A549 (cell line): Measurements from ENCODE around the gene LDLRAP1. TPM values are rescaled to one million over a fixed set of nuclear protein-coding genes. Genes with fewer than 3 reads are reported as not detected.
A peak's percentile ranks its signal among the peaks of the same experiment; 100 is the strongest.

Experiments
- ATAC-seq, 2 experiments: fragments of 200-7000 bp in 1 of 2; fragments of >200 bp in 1 of 2; cut with Nextera tagmentation in 1 of 2; cut with Tn5 transposase in 1 of 2; 3 replicates each; pipeline versions ENCODE4 v1.8.0 to v1.9.1; 2018 to 2020; ENCODE audit warnings: mild to moderate bottlenecking in 1 of 2, moderate library complexity in 1 of 2
- CTCF ChIA-PET: fragments of 300-600 bp; sonication (Branson Sonifier 250); formaldehyde crosslinking; extraction: SDS; loops from one replicate; lab custom pipeline; 2021; ENCODE audit warnings: antibody characterized with exemption, inconsistent platforms; lab: Yijun Ruan, JAX
- POLR2A ChIA-PET: fragments of 350-600 bp; formaldehyde crosslinking; extraction: SDS; loops from one replicate; lab custom pipeline; 2021; ENCODE audit warnings: antibody characterized with exemption, inconsistent platforms; lab: Yijun Ruan, JAX
- DNase-seq, 2 experiments: peaks; one replicate each; pipeline versions ENCODE4 v3.0.0 to v3.0.0-alpha.2; 2011 to 2016; ENCODE audit warnings: low read depth in 1 of 2, low spot score in 1 of 2
- FAIRE-seq: peaks from 2 replicates; lab custom pipeline; 2011; peaks lifted over from hg19 to GRCh38; lab: Jason Lieb, UNC
- H3K27ac ChIP-seq, 2 experiments: fragments of >200 bp; sonication (Bioruptor Twin); formaldehyde crosslinking; 3 replicates each; pipeline ENCODE4 v1.5.1; 2016 to 2017
- H3K4me1 ChIP-seq: fragments of >200 bp; sonication (Bioruptor Twin); formaldehyde crosslinking; 3 replicates; pipeline ENCODE4 v1.6.1; 2016
- H3K4me2 ChIP-seq: fragments of >200 bp; sonication (Bioruptor Twin); formaldehyde crosslinking; 3 replicates; pipeline ENCODE4 v1.6.1; 2016
- H3K4me3 ChIP-seq: fragments of >200 bp; sonication (Bioruptor Twin); formaldehyde crosslinking; 3 replicates; pipeline ENCODE4 v1.5.1; 2016
- H3K9me3 ChIP-seq: fragments of >200 bp; sonication (Bioruptor Twin); formaldehyde crosslinking; 3 replicates; pipeline ENCODE4 v1.6.1; 2016
- CBX2 ChIP-seq: fragments of 200-600 bp; sonication (generic); IDR thresholded peaks from 2 replicates; pipeline ENCODE4 v1.6.1; 2016; ENCODE audit warnings: low read depth, mild to moderate bottlenecking, borderline replicate concordance
- CBX8 ChIP-seq: fragments of 200-600 bp; sonication (generic); IDR thresholded peaks from 2 replicates; pipeline ENCODE4 v1.6.1; 2016
- CEBPB ChIP-seq, 2 experiments: fragments of >200 bp in 1 of 2; sonication (Bioruptor Twin) in 1 of 2; formaldehyde crosslinking in 1 of 2; IDR thresholded peaks; 2 replicates each; pipeline ENCODE4 v1.6.1; 2012 to 2016
- CHD2 ChIP-seq: fragments of 150-350 bp; IDR thresholded peaks from 2 replicates; pipeline ENCODE4 v1.6.1; 2014; ENCODE audit warnings: low read length; ENCODE audit not compliant: partially characterized antibody
- EHMT2 ChIP-seq: fragments of 200-600 bp; sonication (generic); IDR thresholded peaks from 2 replicates; pipeline ENCODE4 v1.6.1; 2016; ENCODE audit warnings: antibody characterized with exemption, low read depth, mild to moderate bottlenecking, moderate library complexity
- FOSB ChIP-seq: fragments of 250-450 bp; sonication (Bioruptor Pico); IDR thresholded peaks from 2 replicates; pipeline ENCODE4 v1.5.0; 2020; ENCODE audit warnings: mild to moderate bottlenecking, moderate library complexity
- FOXS1 ChIP-seq: fragments of 250-450 bp; sonication (Bioruptor Pico); IDR thresholded peaks from 2 replicates; pipeline ENCODE4 v1.5.0; 2020; ENCODE audit warnings: mild to moderate bottlenecking, moderate library complexity
- GATA3 ChIP-seq: IDR thresholded peaks from 2 replicates; pipeline ENCODE4 v1.6.1; 2012; ENCODE audit warnings: borderline replicate concordance
- JUN ChIP-seq, 2 experiments: fragments of >200 bp; sonication (Bioruptor Twin); formaldehyde crosslinking; IDR thresholded peaks; 2 replicates in 1 of 2; 3 replicates in 1 of 2; pipeline ENCODE4 v1.6.1; 2016 to 2017
- JUNB ChIP-seq: fragments of >200 bp; sonication (Bioruptor Twin); formaldehyde crosslinking; IDR thresholded peaks from 2 replicates; pipeline ENCODE4 v1.6.1; 2016
- MYC ChIP-seq: IDR thresholded peaks from 2 replicates; pipeline ENCODE4 v1.6.1; 2012; ENCODE audit warnings: mild to moderate bottlenecking, inconsistent platforms, low read length, improper control_type of control experiment, borderline replicate concordance
- NR3C1 ChIP-seq: fragments of >200 bp; sonication (Bioruptor Twin); formaldehyde crosslinking; IDR thresholded peaks from 3 replicates; pipeline ENCODE4 v1.6.1; 2017
- POLR2A ChIP-seq: IDR thresholded peaks from 2 replicates; pipeline ENCODE4 v1.6.1; 2012; ENCODE audit warnings: mild to moderate bottlenecking, low read length
- RAD21 ChIP-seq, 2 experiments: fragments of >200 bp in 1 of 2; sonication (Bioruptor Twin) in 1 of 2; formaldehyde crosslinking in 1 of 2; IDR thresholded peaks in 1 of 2; conservative IDR thresholded peaks in 1 of 2; 2 replicates in 1 of 2; 3 replicates in 1 of 2; pipeline ENCODE4 v1.6.1; 2012 to 2018; ENCODE audit warnings: inconsistent platforms in 1 of 2
- RARB ChIP-seq: fragments of 250-450 bp; sonication (Bioruptor Pico); IDR thresholded peaks from 2 replicates; pipeline ENCODE4 v1.8.0; 2021; ENCODE audit warnings: mild to moderate bottlenecking, moderate library complexity
- TFCP2L1 ChIP-seq: fragments of 250-450 bp; sonication (Bioruptor Pico); IDR thresholded peaks from 2 replicates; pipeline ENCODE4 v1.5.0; 2021; ENCODE audit warnings: mild to moderate bottlenecking
- TP53 ChIP-seq: fragments of 250-450 bp; sonication (Bioruptor Pico); IDR thresholded peaks from 2 replicates; pipeline ENCODE4 v1.5.0; 2021; ENCODE audit warnings: mild to moderate bottlenecking, moderate library complexity
- ZFP36 ChIP-seq: fragments of 450-650 bp; IDR thresholded peaks from 2 replicates; pipeline ENCODE4 v1.6.1; 2014; ENCODE audit warnings: borderline replicate concordance; ENCODE audit not compliant: partially characterized antibody
- ZNF302 ChIP-seq: fragments of 250-450 bp; sonication (Bioruptor Pico); IDR thresholded peaks from 2 replicates; pipeline ENCODE4 v1.9.0; 2021; ENCODE audit warnings: inconsistent platforms, mild to moderate bottlenecking, moderate library complexity
- ZSCAN20 ChIP-seq: fragments of 250-450 bp; sonication (Bioruptor Pico); IDR thresholded peaks from 2 replicates; pipeline ENCODE4 v1.8.0; 2022; ENCODE audit warnings: mild to moderate bottlenecking, moderate library complexity
- WGBS: methylation state at CpG from one replicate; pipeline ENCODE4 v1.1.6; 2017; ENCODE audit errors: missing lambda C conversion rate; 5-methylcytosine and 5-hydroxymethylcytosine counted together
- polyA plus RNA-seq, 4 experiments: library from polyadenylated mRNA; depleted of rRNA in 3 of 4; stranded (reverse); fragments of >200 nt; fragmentation: RNase III in 1 of 4; extraction: RNeasy Plus Mini Kit Qiagen cat#74134 plus additional on column Dnase treatment in 1 of 4; gene quantifications; 2 replicates in 3 of 4; 3 replicates in 1 of 4; pipeline ENCODE4 v1.2.3, GENCODE V29; 2011 to 2017
- TF ChIP-seq, protein P1 (sequence below): fragments of >200 bp; sonication (Bioruptor Twin); formaldehyde crosslinking; IDR thresholded peaks from 3 replicates; pipeline ENCODE4 v1.5.1; 2016
- TF ChIP-seq, protein P2 (sequence below): IDR thresholded peaks from 2 replicates; pipeline ENCODE4 v1.6.1; 2012; ENCODE audit warnings: low read depth, borderline replicate concordance
- TF ChIP-seq, protein P3 (sequence below): fragments of 200-600 bp; sonication (generic); IDR thresholded peaks from 2 replicates; pipeline ENCODE4 v1.6.1; 2016; ENCODE audit warnings: antibody characterized with exemption, mild to moderate bottlenecking, moderate library complexity

Gene LDLRAP1
- polyA plus RNA-seq, 2 of the 4 experiments (the other 2 are of a cell fraction): 7.9 to 10.1 TPM

DNA sequence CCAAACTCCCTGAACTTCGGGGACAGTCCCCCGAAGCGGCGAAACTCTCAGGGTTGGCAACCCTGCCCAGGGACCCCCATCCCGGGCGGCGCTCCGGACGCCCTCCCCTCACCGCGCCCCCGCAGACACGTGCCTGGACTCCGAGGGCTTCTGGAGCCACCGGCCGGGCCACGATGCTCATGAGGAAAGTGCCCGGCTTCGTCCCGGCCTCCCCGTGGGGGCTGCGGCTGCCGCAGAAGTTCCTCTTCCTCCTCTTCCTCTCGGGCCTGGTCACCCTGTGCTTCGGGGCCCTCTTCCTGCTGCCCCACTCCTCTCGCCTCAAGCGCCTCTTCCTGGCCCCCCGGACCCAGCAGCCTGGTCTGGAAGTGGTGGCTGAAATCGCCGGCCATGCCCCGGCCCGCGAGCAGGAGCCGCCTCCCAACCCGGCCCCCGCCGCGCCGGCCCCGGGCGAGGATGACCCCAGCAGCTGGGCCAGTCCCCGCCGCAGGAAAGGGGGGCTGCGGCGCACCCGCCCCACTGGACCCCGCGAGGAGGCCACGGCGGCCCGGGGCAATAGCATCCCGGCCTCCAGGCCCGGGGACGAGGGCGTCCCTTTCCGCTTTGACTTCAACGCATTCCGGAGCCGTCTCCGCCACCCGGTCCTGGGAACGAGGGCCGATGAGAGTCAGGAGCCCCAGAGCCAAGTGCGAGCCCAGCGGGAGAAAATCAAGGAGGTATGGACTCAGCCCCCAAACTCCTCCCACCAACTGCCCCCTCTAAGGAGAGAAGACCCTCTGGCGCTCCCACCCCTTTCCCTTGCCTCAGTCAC, 74.4 kb downstream of the LDLRAP1 start:
- ATAC-seq: no peak
- Histone ChIP-seq H3K4me1 (0 out of 3 replicates have a peak, but pooled peaks cover 4% of the 10 kb centered on the region), H3K27ac (peak overlapping the region in 1 of 2 experiments; percentile 84; a peak in 3 of 6 replicates), H3K9me3 (no peaks in the 10 kb centered on the region), H3K4me2 (peak overlapping the region; percentile 97), H3K4me3 (peak overlapping the region; percentile 74)
- POLR2A ChIA-PET: no interaction called here
- no peak for DNase-seq
- CTCF ChIA-PET: interaction anchor here (0.6 to 2.2 kb wide), 9 partner anchors 8 to 126 kb away, joined by 3 to 8 read pairs (median 3); no protein-coding TSS in a partner anchor
- TF ChIP-seq NR3C1 (no peak), CHD2 (no peak), ZNF302 (CRISPR knock-in tag) (no peak), TFCP2L1 (no peak), CBX8 (no peak), ZFP36 (no peak), TP53 (no peak)
- no peak for FAIRE-seq
- WGBS: 67% methylated on average over 13 of the region's 66 CpGs

DNA sequence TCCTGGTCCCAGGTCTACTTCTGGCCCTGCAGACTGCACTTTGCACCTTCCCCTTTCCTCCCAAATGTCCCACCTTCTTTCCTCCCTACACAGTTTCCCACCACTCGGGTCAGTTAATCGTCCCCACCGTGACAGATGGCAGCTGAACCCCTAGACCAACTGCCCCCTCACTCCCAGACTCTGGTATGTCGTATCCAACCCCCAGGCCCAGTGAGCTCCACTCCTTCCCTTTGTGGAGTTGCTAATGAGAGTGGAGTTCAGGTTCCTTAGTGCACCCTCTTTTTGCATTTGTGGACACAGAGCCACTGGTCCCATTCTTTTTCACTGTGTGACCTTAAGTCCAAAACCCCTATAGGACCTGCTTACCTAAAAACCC, 75.0 kb downstream of the LDLRAP1 start:
- H3K4me2 ChIP-seq: no peak overlapping the region
- ChIA-PET CTCF (interaction anchor here (0.6 to 2.2 kb wide), 13 partner anchors 9 to 192 kb away, joined by 3 to 8 read pairs (median 3); no protein-coding TSS in a partner anchor), POLR2A (no interaction called here)
- no peak overlapping the region for H3K27ac ChIP-seq
- TF ChIP-seq CBX2: no peak
- TF ChIP-seq FOXS1 (CRISPR knock-in tag): no peak
- TF ChIP-seq JUNB: no peak
- TF ChIP-seq, protein P1, sequence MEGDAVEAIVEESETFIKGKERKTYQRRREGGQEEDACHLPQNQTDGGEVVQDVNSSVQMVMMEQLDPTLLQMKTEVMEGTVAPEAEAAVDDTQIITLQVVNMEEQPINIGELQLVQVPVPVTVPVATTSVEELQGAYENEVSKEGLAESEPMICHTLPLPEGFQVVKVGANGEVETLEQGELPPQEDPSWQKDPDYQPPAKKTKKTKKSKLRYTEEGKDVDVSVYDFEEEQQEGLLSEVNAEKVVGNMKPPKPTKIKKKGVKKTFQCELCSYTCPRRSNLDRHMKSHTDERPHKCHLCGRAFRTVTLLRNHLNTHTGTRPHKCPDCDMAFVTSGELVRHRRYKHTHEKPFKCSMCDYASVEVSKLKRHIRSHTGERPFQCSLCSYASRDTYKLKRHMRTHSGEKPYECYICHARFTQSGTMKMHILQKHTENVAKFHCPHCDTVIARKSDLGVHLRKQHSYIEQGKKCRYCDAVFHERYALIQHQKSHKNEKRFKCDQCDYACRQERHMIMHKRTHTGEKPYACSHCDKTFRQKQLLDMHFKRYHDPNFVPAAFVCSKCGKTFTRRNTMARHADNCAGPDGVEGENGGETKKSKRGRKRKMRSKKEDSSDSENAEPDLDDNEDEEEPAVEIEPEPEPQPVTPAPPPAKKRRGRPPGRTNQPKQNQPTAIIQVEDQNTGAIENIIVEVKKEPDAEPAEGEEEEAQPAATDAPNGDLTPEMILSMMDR: no peak
- TF ChIP-seq POLR2A: no peak
- no peak for TF ChIP-seq GATA3
- TF ChIP-seq CBX8: no peak
- no peak for TF ChIP-seq ZSCAN20 (CRISPR knock-in tag)
- TF ChIP-seq JUN (IDR thresholded peaks at IDR 0.05): no peak
- no peak for TF ChIP-seq MYC
- TF ChIP-seq, protein P2, sequence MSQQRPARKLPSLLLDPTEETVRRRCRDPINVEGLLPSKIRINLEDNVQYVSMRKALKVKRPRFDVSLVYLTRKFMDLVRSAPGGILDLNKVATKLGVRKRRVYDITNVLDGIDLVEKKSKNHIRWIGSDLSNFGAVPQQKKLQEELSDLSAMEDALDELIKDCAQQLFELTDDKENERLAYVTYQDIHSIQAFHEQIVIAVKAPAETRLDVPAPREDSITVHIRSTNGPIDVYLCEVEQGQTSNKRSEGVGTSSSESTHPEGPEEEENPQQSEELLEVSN: no peak
- no peak for TF ChIP-seq RARB
- no peak for TF ChIP-seq TP53
- no peak for TF ChIP-seq FOSB
- TF ChIP-seq CEBPB (IDR thresholded peaks at IDR 0.05): no peak
- TF ChIP-seq, protein P3, sequence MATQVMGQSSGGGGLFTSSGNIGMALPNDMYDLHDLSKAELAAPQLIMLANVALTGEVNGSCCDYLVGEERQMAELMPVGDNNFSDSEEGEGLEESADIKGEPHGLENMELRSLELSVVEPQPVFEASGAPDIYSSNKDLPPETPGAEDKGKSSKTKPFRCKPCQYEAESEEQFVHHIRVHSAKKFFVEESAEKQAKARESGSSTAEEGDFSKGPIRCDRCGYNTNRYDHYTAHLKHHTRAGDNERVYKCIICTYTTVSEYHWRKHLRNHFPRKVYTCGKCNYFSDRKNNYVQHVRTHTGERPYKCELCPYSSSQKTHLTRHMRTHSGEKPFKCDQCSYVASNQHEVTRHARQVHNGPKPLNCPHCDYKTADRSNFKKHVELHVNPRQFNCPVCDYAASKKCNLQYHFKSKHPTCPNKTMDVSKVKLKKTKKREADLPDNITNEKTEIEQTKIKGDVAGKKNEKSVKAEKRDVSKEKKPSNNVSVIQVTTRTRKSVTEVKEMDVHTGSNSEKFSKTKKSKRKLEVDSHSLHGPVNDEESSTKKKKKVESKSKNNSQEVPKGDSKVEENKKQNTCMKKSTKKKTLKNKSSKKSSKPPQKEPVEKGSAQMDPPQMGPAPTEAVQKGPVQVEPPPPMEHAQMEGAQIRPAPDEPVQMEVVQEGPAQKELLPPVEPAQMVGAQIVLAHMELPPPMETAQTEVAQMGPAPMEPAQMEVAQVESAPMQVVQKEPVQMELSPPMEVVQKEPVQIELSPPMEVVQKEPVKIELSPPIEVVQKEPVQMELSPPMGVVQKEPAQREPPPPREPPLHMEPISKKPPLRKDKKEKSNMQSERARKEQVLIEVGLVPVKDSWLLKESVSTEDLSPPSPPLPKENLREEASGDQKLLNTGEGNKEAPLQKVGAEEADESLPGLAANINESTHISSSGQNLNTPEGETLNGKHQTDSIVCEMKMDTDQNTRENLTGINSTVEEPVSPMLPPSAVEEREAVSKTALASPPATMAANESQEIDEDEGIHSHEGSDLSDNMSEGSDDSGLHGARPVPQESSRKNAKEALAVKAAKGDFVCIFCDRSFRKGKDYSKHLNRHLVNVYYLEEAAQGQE: no peak
- no peak for TF ChIP-seq NR3C1
- no peak for TF ChIP-seq EHMT2
- TF ChIP-seq RAD21 (conservative IDR thresholded peaks at IDR 0.05 in 1 of 2, IDR thresholded peaks at IDR 0.05 in 1 of 2): no peak
- no peaks in the 10 kb centered on the region for H3K9me3 ChIP-seq
- 0 out of 3 replicates have a peak, but pooled peaks cover 4% of the 10 kb centered on the region for H3K4me1 ChIP-seq
- no peak overlapping the region for H3K4me3 ChIP-seq
- no peak for FAIRE-seq
- 88% methylated on average over 4 of the region's 4 CpGs for WGBS
- DNase-seq: no peak
- ATAC-seq: no peak

Other genes with a start within 250 kb of the LDLRAP1 start
- 85.4 and 128 TPM in 2 replicates for gene TMEM50A, start 205.3 kb upstream of the LDLRAP1 start, polyA plus RNA-seq (2011; rRNA removed)
- gene TMEM50A, start 205.3 kb upstream of the LDLRAP1 start, polyA plus RNA-seq (2017; fragmentation: RNase III; extraction: RNeasy Plus Mini Kit Qiagen cat#74134 plus additional on column Dnase treatment): 107 to 111 TPM (median 110 TPM) in 3 replicates
- 0.12 and 0.13 TPM in 2 replicates for gene RHCE, start 122.8 kb upstream of the LDLRAP1 start, polyA plus RNA-seq (2011; rRNA removed)
- gene RHCE, start 122.8 kb upstream of the LDLRAP1 start, polyA plus RNA-seq (2017; fragmentation: RNase III; extraction: RNeasy Plus Mini Kit Qiagen cat#74134 plus additional on column Dnase treatment): not detected in 3 replicates
- gene MACO1, start 112.7 kb upstream of the LDLRAP1 start, polyA plus RNA-seq (2011; rRNA removed): 5.8 and 7.5 TPM in 2 replicates
- gene MACO1, start 112.7 kb upstream of the LDLRAP1 start, polyA plus RNA-seq (2017; fragmentation: RNase III; extraction: RNeasy Plus Mini Kit Qiagen cat#74134 plus additional on column Dnase treatment): 5.2 to 6.3 TPM (median 6.1 TPM) in 3 replicates
- 0.22 and 0.41 TPM in 2 replicates for gene MAN1C1, start 73.2 kb downstream of the LDLRAP1 start, polyA plus RNA-seq (2011; rRNA removed)
- 0.20 to 0.29 TPM (median 0.27 TPM) in 3 replicates for gene MAN1C1, start 73.2 kb downstream of the LDLRAP1 start, polyA plus RNA-seq (2017; fragmentation: RNase III; extraction: RNeasy Plus Mini Kit Qiagen cat#74134 plus additional on column Dnase treatment)